NCI-H774 (cell line): ENCODE measurements around the gene TSPAN15.

ENCODE experiments used
- DNase-seq: peaks from one replicate; lab custom pipeline; 2025; lab: John Stamatoyannopoulos, UW

Gene TSPAN15

GRCh38 chr10:69466158-69466490 lies 14.9 kb downstream of the TSPAN15 start:
- no peak for DNase-seq

GRCh38 chr10:69466689-69467088 lies 15.4 kb downstream of the TSPAN15 start:
- no peak for DNase-seq

- DNase-seq = no peak
These were observed 16.9 kb downstream of the TSPAN15 start for GRCh38 chr10:69467928-69468750.

- DNase-seq = no peak
These were observed 17.5 kb downstream of the TSPAN15 start for GRCh38 chr10:69468751-69469089.

- DNase-seq = no peak
These were observed 18.7 kb downstream of the TSPAN15 start for GRCh38 chr10:69469976-69470375.

GRCh38 chr10:69470463-69471384 lies 19.5 kb downstream of the TSPAN15 start:
- no peak for DNase-seq

GRCh38 chr10:69472142-69472541 lies 20.9 kb downstream of the TSPAN15 start:
- DNase-seq = no peak

- no peak for DNase-seq
These were observed 21.3 kb downstream of the TSPAN15 start for GRCh38 chr10:69472544-69472943.

- DNase-seq = no peak
These were observed 22.2 kb downstream of the TSPAN15 start for GRCh38 chr10:69473304-69473990.

GRCh38 chr10:69474742-69475432 lies 23.6 kb downstream of the TSPAN15 start:
- no peak for DNase-seq

- no peak for DNase-seq
These were observed 24.2 kb downstream of the TSPAN15 start for GRCh38 chr10:69475433-69475830.

- DNase-seq = no peak
These were observed 26.8 kb downstream of the TSPAN15 start for GRCh38 chr10:69477968-69478597.

GRCh38 chr10:69479240-69480067 lies 28.2 kb downstream of the TSPAN15 start:
- no peak for DNase-seq

- DNase-seq = no peak
These were observed 28.8 kb downstream of the TSPAN15 start for GRCh38 chr10:69480068-69480412.

- no peak for DNase-seq
These were observed 30.0 kb downstream of the TSPAN15 start for GRCh38 chr10:69481305-69481704.

GRCh38 chr10:69481811-69482524 lies 30.7 kb downstream of the TSPAN15 start:
- no peak for DNase-seq

- DNase-seq = no peak
These were observed 32.7 kb downstream of the TSPAN15 start for GRCh38 chr10:69483963-69484362.

GRCh38 chr10:69484736-69485135 lies 33.5 kb downstream of the TSPAN15 start:
- DNase-seq = no peak

- no peak for DNase-seq
These were observed 35.9 kb downstream of the TSPAN15 start for GRCh38 chr10:69486922-69487730.
